IPS-18c (cell line): ENCODE results near the gene SYT7.
A peak's percentile ranks its signal among the peaks of the same experiment; 100 is the strongest.
"Not testable (repeated sequence)": the region's sequence is repeated elsewhere in the genome, so short reads cannot be mapped to it uniquely, and the experiment has no call there.

ENCODE experiments used
- H3K4me3 ChIP-seq: 2 replicates; pipeline ENCODE4 v1.7.0; 2013; ENCODE audit warnings: low read depth, mild to moderate bottlenecking, low read length, moderate library complexity; ENCODE audit not compliant: insufficient read depth
- H3K9me3 ChIP-seq: one replicate; pipeline ENCODE4 v1.6.1; 2013; ENCODE audit warnings: mild to moderate bottlenecking, low read length, moderate library complexity; ENCODE audit not compliant: control insufficient read depth, insufficient read depth

Gene SYT7

GRCh38 chr11:61581030-61581928 lies at the start of gene SYT7:
SYT7 (minus strand) TSS chr11:61581076; CDS start chr11:61580820, 256 bp downstream.
- Histone ChIP-seq H3K9me3 (no peaks in the 10 kb centered on the region), H3K4me3 (peak within 1 kb of the TSS; percentile 64)

GRCh38 chr11:61630089-61630488 lies 49.2 kb upstream of the SYT7 start:
- H3K9me3 ChIP-seq = no peaks in the 10 kb centered on the region
- no peak overlapping the region for H3K4me3 ChIP-seq

GRCh38 chr11:61629082-61629833 lies 48.4 kb upstream of the SYT7 start:
- Histone ChIP-seq H3K9me3 (no peaks in the 10 kb centered on the region), H3K4me3 (no peak overlapping the region)

- Histone ChIP-seq H3K9me3 (no peaks in the 10 kb centered on the region), H3K4me3 (no peak overlapping the region)
Measured at GRCh38 chr11:61628662-61628970, 47.7 kb upstream of the SYT7 start.

GRCh38 chr11:61627850-61628661 lies 47.2 kb upstream of the SYT7 start:
- no peak overlapping the region for H3K4me3 ChIP-seq
- H3K9me3 ChIP-seq = no peaks in the 10 kb centered on the region

GRCh38 chr11:61626580-61627380 lies 45.9 kb upstream of the SYT7 start:
- H3K9me3 ChIP-seq = no peaks in the 10 kb centered on the region
- peak overlapping the region; percentile 44; the same call in 1 of the 2 replicates for H3K4me3 ChIP-seq

- Histone ChIP-seq H3K4me3 (no peak overlapping the region), H3K9me3 (no peaks in the 10 kb centered on the region)
Measured at GRCh38 chr11:61625525-61625924, 44.6 kb upstream of the SYT7 start.

GRCh38 chr11:61621917-61622585 lies 41.2 kb upstream of the SYT7 start:
- no peak overlapping the region for H3K4me3 ChIP-seq
- H3K9me3 ChIP-seq = no peaks in the 10 kb centered on the region

GRCh38 chr11:61619471-61620226 lies 38.8 kb upstream of the SYT7 start:
- Histone ChIP-seq H3K4me3 (no peak overlapping the region), H3K9me3 (no peaks in the 10 kb centered on the region)

GRCh38 chr11:61618978-61619377 lies 38.1 kb upstream of the SYT7 start:
- H3K4me3 ChIP-seq = no peak overlapping the region
- H3K9me3 ChIP-seq = no peaks in the 10 kb centered on the region

GRCh38 chr11:61617515-61617914 lies 36.6 kb upstream of the SYT7 start:
- no peaks in the 10 kb centered on the region for H3K9me3 ChIP-seq
- H3K4me3 ChIP-seq = no peak overlapping the region; the same call in 1 of the 2 replicates

- Histone ChIP-seq H3K4me3 (no peak overlapping the region), H3K9me3 (no peaks in the 10 kb centered on the region)
Measured at GRCh38 chr11:61616434-61616833, 35.6 kb upstream of the SYT7 start.

GRCh38 chr11:61614782-61615181 lies 33.9 kb upstream of the SYT7 start:
- not testable (repeated sequence) for H3K4me3 ChIP-seq, H3K9me3 ChIP-seq

- Histone ChIP-seq H3K9me3 (no peaks in the 10 kb centered on the region), H3K4me3 (no peak overlapping the region)
Measured at GRCh38 chr11:61613870-61614269, 33.0 kb upstream of the SYT7 start.

GRCh38 chr11:61613051-61613450 lies 32.2 kb upstream of the SYT7 start:
- H3K4me3 ChIP-seq = no peak overlapping the region

GRCh38 chr11:61611309-61611708 lies 30.4 kb upstream of the SYT7 start:
- Histone ChIP-seq H3K9me3 (no peaks in the 10 kb centered on the region), H3K4me3 (no peak overlapping the region)

More at GRCh38 chr11:61613051-61613450, 32.2 kb upstream of the SYT7 start:
- no peaks in the 10 kb centered on the region for H3K9me3 ChIP-seq
